Astrocyte (in vitro differentiated cells and primary cell): ENCODE results near the gene FAF2.

Experiments used
- CTCF ChIP-seq: IDR thresholded peaks from 2 replicates; pipeline ENCODE4 v1.5.1; 2011; ENCODE audit warnings: low read depth, mild to moderate bottlenecking, inconsistent platforms, low read length, moderate library complexity; ENCODE audit not compliant: insufficient read depth
- EZH2 ChIP-seq: IDR thresholded peaks from 2 replicates; pipeline ENCODE4 v1.6.1; 2012; ENCODE audit warnings: mild to moderate bottlenecking, low read length, inconsistent platforms; ENCODE audit not compliant: insufficient read depth

GRCh38 chr5:176538230-176538988 is 90.2 kb downstream of the FAF2 start:
- TF ChIP-seq CTCF (no peak), EZH2 (no peak)
